Hepatic stellate cell (primary cell): ENCODE data around the gene CCNG1.
"Not testable (repeated sequence)": the region's sequence is repeated elsewhere in the genome, so short reads cannot be mapped to it uniquely, and the experiment has no call there.

Experiments
- DNase-seq: peaks from one replicate; pipeline ENCODE4 v3.0.0; 2011; ENCODE audit warnings: low spot score

The CCNG1 gene

DNA sequence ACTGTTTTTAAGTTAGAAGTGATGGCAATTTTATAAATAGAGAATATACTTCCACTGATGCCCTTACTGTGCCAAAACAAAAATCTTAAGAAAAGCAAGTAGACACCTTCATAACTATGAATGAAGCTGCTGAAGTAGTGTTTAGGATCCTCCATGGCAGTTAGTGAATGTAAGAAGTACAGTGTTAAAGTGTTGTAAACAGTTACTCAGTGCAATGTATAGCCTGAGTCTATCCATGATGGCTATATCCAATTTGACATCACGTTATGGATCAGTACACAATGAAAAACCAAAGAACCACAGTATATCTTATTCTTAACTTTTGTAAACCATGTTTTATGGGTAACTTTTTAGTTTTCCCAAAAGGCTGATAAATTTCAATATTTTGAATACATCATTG, 7.1 kb downstream of the CCNG1 start:
- DNase-seq: no peak

GRCh38 chr5:163445345-163445744, 8.0 kb downstream of the CCNG1 start:
- no peak for DNase-seq

GRCh38 chr5:163447191-163447590, 9.8 kb downstream of the CCNG1 start:
- no peak for DNase-seq

DNA sequence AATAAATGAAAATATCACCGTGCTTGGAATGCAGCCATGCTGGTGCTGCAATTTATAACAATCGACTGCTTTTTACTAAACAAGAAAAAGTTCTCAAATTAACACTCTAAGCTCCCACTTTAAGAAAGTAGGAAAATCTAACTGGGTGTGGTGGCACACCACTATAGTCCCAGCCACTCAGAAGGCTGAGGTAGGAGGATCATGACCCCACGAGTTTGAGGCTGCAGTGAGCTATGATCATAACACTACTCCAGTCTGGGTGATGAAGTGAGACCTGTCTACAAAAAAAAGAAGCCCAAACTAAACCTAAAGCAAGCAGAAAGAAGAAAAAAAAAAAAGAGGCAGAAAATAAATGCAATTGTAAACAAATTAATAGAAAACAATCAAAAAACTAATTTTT, 10.5 kb downstream of the CCNG1 start:
- DNase-seq: no peak

DNA sequence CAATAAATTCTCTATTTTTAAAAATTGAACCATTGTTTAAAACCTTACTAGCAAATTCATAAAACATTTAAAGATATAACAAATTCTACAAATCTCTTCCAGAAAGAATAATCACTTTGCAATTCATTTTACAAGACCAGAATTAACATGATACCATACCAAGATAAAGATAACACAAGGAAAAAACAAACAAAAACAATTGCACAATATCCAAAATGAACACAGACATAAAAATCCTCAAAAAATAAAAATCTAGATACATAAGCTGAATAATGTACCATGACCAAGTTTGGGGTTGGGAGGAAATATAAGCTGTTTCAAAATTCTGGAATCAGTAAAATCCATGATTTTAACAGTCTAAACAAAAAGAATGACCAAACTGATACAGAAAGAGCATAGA, 11.1 kb downstream of the CCNG1 start:
- DNase-seq: no peak

- no peak for DNase-seq
Measured at GRCh38 chr5:163451489-163451888, 14.1 kb downstream of the CCNG1 start.

GRCh38 chr5:163453705-163454104, 16.3 kb downstream of the CCNG1 start:
- no peak for DNase-seq

DNA sequence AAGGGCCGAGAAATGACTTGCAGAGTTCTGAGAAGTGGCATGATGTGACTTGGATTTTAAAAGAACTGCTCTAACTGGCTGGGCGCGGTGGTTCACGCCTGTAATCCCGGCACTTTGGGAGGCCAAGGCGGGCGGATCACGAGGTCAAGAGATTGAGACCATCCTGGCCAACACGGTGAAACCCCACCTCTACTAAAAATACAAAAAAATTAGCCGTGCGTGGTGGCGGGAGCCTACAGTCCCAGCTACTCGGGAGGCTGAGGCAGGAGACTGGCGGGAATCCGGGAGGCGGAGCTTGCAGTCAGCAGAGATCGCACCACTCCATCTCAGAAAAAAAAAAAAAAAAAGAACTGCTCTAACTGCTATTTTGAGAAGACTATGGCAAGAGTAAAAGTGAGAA, 18.0 kb downstream of the CCNG1 start:
- DNase-seq: not testable (repeated sequence)

- no peak for DNase-seq
Measured at GRCh38 chr5:163456029-163456589, 18.7 kb downstream of the CCNG1 start.

DNA sequence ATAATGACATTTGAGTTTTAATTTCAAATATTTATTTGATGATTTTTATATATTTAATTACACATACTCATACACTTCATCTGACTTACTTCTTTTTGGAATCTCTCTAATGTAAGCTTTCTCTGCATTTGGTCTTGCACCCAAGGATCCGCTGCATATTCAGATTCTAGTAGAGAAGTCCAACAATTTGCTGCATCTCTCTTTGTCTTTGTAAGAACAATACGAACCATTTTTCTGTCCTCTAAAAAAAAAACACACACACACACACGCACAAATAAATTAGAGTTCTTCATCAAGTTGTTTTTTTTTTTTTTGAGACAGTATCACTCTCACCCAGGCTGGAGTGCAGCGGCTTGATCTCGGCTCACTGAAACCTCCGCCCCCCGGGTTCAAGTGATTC, 19.4 kb downstream of the CCNG1 start:
- no peak for DNase-seq

DNA sequence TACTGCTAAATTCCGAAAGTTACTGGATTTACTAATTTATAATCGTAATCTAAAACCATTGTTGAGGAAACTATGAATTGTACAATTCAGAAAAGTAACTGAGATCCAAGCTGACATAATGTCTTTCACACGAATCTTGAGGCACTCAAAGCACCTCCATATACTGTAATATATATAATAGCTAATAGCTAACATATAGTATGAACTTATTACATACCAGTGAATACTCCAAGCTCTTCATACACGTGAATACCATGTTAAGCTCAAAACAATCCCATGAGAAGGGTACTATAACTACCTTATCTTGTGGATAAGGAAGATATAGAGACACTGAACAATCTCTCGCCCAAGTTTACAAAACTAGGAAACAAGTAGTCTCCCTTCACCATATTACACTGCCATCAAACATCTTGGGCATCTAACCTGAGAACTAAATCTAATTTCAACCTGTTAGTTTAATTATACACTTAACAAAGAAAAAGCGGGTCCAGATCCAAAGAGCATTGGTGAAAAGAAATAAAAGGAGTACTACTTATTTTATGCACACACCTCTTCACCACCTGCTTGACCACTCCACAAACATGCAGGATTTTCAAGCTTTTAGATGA, 21.5 kb downstream of the CCNG1 start:
- no peak for DNase-seq

GRCh38 chr5:163459462-163459818, 22.0 kb downstream of the CCNG1 start:
- no peak for DNase-seq

DNA sequence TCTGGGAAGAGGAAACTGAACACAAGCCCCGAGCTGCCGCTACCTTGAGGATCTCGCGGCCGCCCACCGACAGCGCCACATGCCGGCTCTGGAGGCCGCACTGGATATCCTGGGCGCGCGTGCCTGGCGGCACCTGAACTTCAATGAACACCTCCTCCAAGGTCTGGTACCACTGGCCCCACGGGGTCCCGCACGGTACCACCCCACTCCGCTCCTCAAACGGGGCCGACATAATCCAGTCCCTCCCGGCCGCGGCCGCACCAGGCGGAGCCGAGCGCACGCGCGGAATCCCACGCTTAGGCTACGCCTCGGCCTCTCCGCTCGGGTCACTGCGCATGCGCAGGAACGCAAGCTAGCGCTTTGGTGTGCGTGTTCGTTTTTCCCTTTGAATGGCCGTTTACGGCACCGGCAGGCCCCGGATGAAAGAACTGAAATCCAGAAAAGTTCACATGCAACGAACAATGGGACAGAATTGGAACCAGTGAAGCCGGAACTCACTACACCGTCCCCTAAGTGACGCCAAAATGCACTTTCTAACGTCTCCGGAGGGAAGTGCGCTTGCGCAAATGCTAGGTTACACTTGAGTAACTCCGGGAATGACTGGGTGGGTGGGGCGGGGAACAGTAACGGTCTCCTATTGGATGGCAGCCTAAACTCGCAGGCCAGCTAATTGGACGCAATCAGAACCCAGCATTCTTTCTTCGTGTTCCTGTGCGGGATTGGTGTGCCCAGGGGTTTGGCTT, 22.6 kb downstream of the CCNG1 start, which contains the start of gene NUDCD2:
NUDCD2 (minus strand) TSS at position 284 of the 743 bp plus-strand sequence; CDS start at position 232, 52 bp downstream.
- peak; percentile 92 for DNase-seq

DNA sequence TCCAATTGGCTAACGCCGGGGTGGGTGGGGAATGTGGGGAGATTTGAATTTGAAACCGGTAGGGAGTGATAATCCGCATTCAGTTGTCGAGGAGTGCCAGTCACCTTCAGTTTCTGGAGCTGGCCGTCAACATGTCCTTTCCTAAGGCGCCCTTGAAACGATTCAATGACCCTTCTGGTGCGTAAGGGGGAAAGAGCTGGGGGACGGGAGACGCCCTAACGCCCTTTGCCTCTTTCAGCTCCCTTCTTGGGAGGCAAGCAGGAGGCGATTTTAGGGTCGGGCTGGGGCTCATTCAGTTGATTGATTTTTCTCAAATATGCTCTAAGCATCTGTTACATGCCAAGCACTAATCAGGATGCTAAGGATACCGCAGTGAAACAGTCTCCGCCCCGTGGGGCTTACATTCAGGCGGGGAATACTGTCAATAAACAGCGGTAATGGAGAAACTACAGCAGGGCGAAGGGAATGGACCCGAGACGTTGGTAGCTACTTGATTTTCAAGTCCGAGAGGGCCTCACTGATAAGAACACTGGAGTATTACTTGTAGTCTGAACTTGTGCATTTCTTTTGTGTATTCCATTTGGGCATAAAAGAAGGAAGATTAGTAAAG, 23.3 kb downstream of the CCNG1 start, which contains the start of gene HMMR:
HMMR (plus strand) TSS at position 71 of the 610 bp plus-strand sequence; CDS start at position 132, 61 bp downstream.
- DNase-seq: no peak

DNA sequence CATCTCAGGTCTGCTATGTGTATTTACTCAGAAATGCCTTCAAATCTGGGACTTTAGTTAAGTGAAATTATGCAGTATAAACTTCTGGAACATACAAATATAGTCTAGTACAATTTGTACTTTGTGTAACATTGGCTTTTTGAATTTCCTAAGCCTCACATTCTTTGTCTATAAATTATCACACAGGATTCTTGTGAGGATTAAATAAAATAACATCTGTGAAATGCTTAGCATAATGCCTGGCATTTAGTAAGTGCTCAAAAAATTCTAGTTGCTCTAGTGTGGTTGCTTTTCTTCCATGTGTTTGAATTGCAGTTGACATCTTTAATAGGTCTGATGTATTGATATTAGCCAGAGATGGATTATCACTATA, 25.7 kb downstream of the CCNG1 start:
- DNase-seq: no peak

DNA sequence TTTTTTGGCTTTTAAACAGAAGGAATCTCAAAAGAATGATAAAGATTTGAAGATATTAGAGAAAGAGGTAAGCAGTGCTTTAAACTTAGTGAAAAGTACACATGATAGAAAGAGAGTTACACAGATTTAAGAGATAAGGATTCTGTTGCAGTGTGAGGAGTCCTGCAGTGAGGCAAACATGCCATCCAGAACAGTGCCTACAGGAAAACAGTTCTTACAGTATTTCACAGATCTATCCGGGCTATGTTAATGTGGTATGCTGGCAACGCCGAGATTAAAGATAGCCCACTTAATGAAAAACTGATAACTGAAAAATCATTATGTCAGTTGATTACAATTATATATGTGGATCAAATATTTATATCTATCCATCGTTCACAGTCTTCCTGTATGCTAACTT, 30.3 kb downstream of the CCNG1 start:
- DNase-seq: no peak

DNA sequence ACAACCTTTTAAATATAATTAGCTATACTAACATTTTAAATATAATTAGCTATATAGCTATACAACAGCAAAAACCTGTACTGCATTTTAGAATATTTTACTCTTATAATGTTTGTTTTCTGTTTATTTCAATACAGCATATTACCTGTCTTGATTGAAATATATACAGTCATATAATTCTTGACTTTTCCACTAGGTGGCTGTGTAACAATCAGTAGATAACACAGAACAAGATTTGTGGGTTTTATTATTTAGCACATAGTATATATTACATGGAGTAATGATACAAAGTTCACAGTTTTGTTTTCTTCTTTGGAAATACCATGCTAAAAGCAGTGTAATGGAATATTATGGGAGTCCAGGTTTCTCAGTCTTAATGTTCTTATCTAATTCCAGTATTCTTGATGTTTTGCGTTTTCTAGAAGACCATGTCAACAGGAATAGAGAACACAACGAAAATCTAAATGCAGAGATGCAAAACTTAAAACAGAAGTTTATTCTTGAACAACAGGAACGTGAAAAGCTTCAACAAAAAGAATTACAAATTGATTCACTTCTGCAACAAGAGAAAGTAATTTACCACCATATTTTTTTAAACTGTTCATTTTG, 36.3 kb downstream of the CCNG1 start:
- DNase-seq: no peak

DNA sequence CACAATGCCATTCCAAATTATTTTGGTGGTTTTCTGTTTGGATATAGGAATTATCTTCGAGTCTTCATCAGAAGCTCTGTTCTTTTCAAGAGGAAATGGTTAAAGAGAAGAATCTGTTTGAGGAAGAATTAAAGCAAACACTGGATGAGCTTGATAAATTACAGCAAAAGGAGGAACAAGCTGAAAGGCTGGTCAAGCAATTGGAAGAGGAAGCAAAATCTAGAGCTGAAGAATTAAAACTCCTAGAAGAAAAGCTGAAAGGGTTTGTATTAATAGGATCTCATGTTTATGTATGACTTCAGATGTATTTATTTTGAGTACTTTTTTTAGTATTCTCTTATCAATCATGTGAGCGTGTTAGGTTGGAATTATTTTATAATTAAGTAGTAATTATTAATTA, 38.0 kb downstream of the CCNG1 start:
- no peak for DNase-seq

DNA sequence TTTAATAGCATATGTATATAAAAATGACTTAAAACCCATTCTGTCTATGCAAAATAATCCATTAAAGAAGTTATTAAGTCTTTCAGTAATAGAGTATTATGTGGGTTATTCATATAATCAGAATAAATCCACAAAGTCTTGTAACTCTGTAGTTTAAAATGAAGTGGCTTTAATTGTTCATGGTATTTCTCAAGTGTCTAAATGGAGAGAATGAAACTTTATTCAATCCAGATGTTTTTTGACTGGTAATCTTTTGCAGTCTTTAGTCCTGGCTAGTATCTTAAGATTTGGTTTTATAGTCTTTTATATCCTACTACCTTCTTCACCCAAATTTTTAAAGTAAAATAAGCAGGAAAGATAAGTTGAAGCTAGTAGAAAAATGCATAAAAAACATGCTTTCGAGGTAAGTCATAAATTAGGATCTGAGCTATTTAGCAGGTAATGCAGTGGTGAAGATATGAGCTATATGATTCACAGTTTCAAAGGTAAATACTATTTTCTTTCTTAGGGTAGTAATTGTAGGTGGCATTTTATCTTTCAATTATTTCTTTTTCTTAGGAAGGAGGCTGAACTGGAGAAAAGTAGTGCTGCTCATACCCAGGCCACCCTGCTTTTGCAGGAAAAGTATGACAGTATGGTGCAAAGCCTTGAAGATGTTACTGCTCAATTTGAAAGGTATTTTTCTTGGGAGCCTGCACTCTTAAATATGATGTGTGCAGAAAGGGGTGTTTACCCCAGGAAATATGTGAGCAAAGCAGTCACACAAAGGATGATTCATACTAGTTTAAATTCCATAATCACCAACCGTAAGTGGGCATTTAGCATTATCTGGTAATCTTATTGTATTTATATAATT, 41.0 kb downstream of the CCNG1 start:
- no peak for DNase-seq

DNA sequence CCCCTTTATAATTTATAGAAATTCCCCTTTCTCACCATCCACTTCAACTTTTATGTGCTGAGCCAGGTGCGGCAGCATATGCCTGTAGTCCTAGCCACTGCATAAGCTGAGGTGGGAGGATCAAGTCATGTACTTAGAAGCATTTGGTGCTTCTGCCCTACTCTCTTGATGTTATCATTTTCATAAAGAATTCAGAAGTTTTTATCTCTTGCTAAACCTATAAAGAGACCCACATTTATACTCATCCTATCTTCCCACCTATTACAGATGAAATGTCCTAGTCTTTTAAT, 41.5 kb downstream of the CCNG1 start:
- DNase-seq: no peak

DNA sequence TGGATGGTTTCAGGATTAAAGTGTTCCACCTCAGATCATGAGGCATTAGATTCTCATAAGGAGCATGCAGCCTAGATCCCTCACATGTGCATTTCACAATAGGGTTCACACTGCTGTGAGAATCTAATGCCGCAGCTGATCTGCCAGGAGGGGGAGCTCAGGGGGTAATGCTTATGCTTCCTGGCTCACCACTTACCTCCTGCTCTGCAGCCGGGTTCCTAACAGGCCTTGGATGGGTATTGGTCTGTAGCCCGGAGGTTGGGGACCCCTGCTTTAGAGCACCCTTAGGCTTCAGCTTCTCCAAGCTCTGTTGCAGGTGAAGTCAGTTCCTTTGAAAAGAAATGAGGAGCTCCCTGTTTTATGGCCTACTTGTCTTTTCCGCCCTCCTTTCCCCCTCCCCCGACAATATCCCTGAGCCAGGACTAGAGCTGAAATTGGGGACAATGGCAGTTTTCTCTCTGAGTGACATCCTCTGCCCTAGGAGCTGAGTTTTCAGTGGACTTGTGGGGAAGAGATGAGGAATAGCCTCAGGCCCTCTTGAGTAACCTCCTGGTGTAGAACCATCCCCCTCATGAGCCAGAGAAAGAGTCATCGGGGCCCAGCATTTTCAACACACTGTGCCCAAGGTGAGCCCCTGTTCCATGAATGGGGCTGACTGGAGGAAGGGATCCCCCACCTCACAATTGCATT, 51.8 kb downstream of the CCNG1 start:
- DNase-seq: no peak

DNA sequence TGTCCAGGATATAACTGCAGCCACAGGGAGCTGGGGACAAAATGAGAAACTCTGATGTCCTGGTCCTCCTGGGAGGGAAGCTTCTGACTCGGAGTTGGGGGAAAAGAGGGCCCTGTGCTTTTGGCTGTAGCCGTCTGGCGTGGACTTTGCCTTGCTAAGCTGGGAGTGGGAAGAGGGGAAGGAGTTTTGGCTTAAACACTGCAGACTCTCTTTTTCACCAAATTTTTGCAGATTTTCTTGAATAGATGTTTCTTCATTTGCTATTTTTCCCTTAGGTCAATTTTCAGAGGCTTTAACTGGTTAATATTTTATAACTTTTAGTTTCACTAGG, 52.3 kb downstream of the CCNG1 start:
- DNase-seq: no peak
